ENCODE data around the gene EXT2. TPM values are rescaled to one million over a fixed set of nuclear protein-coding genes. Genes with fewer than 3 reads are reported as not detected.

EXT2 gene
- total and polyA plus RNA-seq, 2 donors from 2014 or later = 29.8 to 54.1 TPM

DNA sequence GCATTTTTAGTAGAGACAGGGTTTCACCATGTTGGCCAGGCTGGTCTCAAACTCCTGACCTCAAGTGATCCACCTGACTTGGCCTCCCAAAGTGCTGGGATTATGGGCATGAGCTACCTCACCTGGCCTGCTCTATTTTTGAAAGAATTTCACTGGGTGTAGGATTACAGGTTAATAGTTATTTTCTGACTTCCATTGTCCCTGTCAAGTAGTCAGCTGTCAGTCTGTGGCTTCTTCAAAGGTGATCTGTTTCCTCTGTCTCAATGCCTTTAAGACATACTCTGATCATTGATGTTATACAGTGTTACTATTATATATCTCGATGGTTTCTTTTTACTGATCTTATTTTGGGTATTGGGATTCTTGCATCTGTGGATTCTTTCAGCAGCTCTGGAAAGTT lies 10.1 kb upstream of the EXT2 start:
- FAIRE-seq = no peak
- H3K27me3 ChIP-seq (ENCODE audit: control insufficient read depth, insufficient read depth, low read length) = no peaks in the 10 kb centered on the region
- no peak overlapping the region for H3K9ac ChIP-seq (ENCODE audit: low read length in 3 of 3)
- peaks cover 0 to 15% (median 3%) of the 10 kb centered on the region in 3 donors for H3K36me3 ChIP-seq (ENCODE audit: control insufficient read depth in 2 of 3, insufficient read depth in 3 of 3, low read length in 3 of 3)
- no peaks in the 10 kb centered on the region for H3K4me1 ChIP-seq (ENCODE audit: control insufficient read depth in 2 of 3, insufficient read depth in 2 of 3, low read depth in 1 of 3, low read length in 3 of 3)
- H3K4me3 ChIP-seq (ENCODE audit: low read length in 3 of 3) = no peak overlapping the region
- H3K27ac ChIP-seq (ENCODE audit: low read depth in 2 of 2, low read length in 2 of 2) = no peak overlapping the region
- intact Hi-C loops (cut with DNase I) = no loop called here
- no peaks in the 10 kb centered on the region for H3K9me3 ChIP-seq (ENCODE audit: control insufficient read depth in 2 of 3, insufficient read depth in 1 of 3, low read length in 3 of 3)
- TF ChIP-seq, protein P1, sequence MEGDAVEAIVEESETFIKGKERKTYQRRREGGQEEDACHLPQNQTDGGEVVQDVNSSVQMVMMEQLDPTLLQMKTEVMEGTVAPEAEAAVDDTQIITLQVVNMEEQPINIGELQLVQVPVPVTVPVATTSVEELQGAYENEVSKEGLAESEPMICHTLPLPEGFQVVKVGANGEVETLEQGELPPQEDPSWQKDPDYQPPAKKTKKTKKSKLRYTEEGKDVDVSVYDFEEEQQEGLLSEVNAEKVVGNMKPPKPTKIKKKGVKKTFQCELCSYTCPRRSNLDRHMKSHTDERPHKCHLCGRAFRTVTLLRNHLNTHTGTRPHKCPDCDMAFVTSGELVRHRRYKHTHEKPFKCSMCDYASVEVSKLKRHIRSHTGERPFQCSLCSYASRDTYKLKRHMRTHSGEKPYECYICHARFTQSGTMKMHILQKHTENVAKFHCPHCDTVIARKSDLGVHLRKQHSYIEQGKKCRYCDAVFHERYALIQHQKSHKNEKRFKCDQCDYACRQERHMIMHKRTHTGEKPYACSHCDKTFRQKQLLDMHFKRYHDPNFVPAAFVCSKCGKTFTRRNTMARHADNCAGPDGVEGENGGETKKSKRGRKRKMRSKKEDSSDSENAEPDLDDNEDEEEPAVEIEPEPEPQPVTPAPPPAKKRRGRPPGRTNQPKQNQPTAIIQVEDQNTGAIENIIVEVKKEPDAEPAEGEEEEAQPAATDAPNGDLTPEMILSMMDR (IDR thresholded peaks at IDR 0.05; ENCODE audit: borderline replicate concordance, extremely low read depth, insufficient read depth) = no peak
- no peak for DNase-seq

DNA sequence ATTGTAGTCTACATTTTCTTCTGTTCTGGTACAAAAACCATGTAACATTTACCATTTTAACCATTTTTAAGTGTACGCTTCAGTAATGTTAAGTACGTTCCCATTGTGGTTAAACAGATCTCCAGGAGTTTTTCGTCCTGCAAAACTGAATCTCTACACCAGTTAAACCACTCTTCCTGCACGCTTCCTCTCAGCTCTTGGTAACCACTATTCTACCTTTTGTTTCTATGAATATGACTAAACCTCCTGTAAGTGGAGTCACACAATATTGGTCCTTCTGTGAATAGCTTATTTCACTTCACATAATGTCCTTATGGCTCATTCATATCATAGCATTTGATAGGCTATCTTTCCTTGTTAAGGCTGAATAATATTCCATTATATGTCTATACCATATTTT lies 7.1 kb upstream of the EXT2 start:
- Histone ChIP-seq H3K27me3 (ENCODE audit: control insufficient read depth, insufficient read depth, low read length) (no peaks in the 10 kb centered on the region), H3K27ac (ENCODE audit: low read depth in 2 of 2, low read length in 2 of 2) (no peak overlapping the region), H3K9ac (ENCODE audit: low read length in 3 of 3) (no peak overlapping the region), H3K4me1 (ENCODE audit: control insufficient read depth in 2 of 3, insufficient read depth in 2 of 3, low read depth in 1 of 3, low read length in 3 of 3) (no peaks in the 10 kb centered on the region), H3K4me3 (ENCODE audit: low read length in 3 of 3) (no peak overlapping the region), H3K36me3 (ENCODE audit: control insufficient read depth in 2 of 3, insufficient read depth in 3 of 3, low read length in 3 of 3) (no peaks in the 10 kb centered on the region), H3K9me3 (ENCODE audit: control insufficient read depth in 2 of 3, insufficient read depth in 1 of 3, low read length in 3 of 3) (no peaks in the 10 kb centered on the region)
- DNase-seq = no peak
- FAIRE-seq = no peak
- TF ChIP-seq, protein P1 (IDR thresholded peaks at IDR 0.05; ENCODE audit: borderline replicate concordance, extremely low read depth, insufficient read depth) = no peak
- intact Hi-C loops (cut with DNase I) = no loop called here

DNA sequence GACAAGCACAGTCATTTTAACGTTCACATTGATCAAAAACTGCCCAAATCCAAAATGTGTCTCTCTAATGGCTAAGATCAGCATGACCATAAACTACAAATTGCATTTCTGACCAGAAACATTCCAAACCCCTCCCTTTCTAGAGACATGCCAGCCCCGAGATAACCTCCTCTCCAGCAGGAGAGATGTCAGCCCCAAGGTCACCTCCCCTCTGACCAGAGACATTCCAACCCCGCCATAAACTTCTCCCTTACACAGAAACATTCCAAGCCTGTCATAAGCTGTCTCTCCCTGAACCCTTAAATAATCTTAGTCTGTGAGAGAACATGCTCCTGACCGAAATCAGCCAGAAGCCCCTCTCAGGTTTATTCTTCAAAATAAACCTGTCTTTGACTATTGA lies 6.6 kb upstream of the EXT2 start:
- Histone ChIP-seq H3K9me3 (ENCODE audit: control insufficient read depth in 2 of 3, insufficient read depth in 1 of 3, low read length in 3 of 3) (no peaks in the 10 kb centered on the region), H3K9ac (ENCODE audit: low read length in 3 of 3) (no peak overlapping the region), H3K36me3 (ENCODE audit: control insufficient read depth in 2 of 3, insufficient read depth in 3 of 3, low read length in 3 of 3) (no peaks in the 10 kb centered on the region), H3K4me3 (ENCODE audit: low read length in 3 of 3) (no peak overlapping the region), H3K27ac (ENCODE audit: low read depth in 2 of 2, low read length in 2 of 2) (no peak overlapping the region), H3K27me3 (ENCODE audit: control insufficient read depth, insufficient read depth, low read length) (no peaks in the 10 kb centered on the region), H3K4me1 (ENCODE audit: control insufficient read depth in 2 of 3, insufficient read depth in 2 of 3, low read depth in 1 of 3, low read length in 3 of 3) (no peaks in the 10 kb centered on the region)
- intact Hi-C loops (cut with DNase I) = no loop called here
- FAIRE-seq (no peak), DNase-seq (no peak)
- TF ChIP-seq, protein P1 (IDR thresholded peaks at IDR 0.05; ENCODE audit: borderline replicate concordance, extremely low read depth, insufficient read depth) = no peak

DNA sequence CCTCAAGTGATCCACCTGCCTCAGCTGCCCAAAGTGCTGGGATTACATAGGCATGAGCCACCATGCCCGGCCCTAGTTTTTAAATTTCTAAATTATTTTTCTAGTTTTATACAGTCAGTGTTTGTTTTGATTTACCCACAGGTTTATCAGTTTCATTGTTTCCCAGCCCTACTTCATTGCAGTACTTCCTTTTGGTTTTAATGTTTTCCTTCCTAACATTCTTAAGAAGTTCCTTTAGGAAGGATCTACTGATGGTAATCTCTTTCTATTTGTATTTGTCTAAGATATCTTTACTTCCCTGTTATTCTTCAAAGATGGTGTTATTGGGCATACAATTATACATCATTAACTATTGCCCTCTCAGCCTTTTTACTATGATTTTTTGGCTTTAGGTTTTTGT lies 4.9 kb upstream of the EXT2 start:
- no peak overlapping the region for H3K4me3 ChIP-seq (ENCODE audit: low read length in 3 of 3)
- no peaks in the 10 kb centered on the region for H3K9me3 ChIP-seq (ENCODE audit: control insufficient read depth in 2 of 3, insufficient read depth in 1 of 3, low read length in 3 of 3)
- TF ChIP-seq, protein P1 (IDR thresholded peaks at IDR 0.05; ENCODE audit: borderline replicate concordance, extremely low read depth, insufficient read depth) = no peak
- peaks cover 0 to 5% (median 0%) of the 10 kb centered on the region in 3 donors for H3K4me1 ChIP-seq (ENCODE audit: control insufficient read depth in 2 of 3, insufficient read depth in 2 of 3, low read depth in 1 of 3, low read length in 3 of 3)
- no peak for FAIRE-seq
- H3K27ac ChIP-seq (ENCODE audit: low read depth in 2 of 2, low read length in 2 of 2) = no peak overlapping the region
- no peaks in the 10 kb centered on the region for H3K36me3 ChIP-seq (ENCODE audit: control insufficient read depth in 2 of 3, insufficient read depth in 3 of 3, low read length in 3 of 3)
- no peak for DNase-seq
- no peak overlapping the region for H3K9ac ChIP-seq (ENCODE audit: low read length in 3 of 3)
- H3K27me3 ChIP-seq (ENCODE audit: control insufficient read depth, insufficient read depth, low read length) = no peaks in the 10 kb centered on the region
- intact Hi-C loops (cut with DNase I) = no loop called here

All from kidney (tissue), 14 donors.